ENCODE measurements around the gene DZANK1.
A peak's percentile ranks its signal among the peaks of the same experiment; 100 is the strongest.
"Not testable (repeated sequence)": the region's sequence is repeated elsewhere in the genome, so short reads cannot be mapped to it uniquely, and the experiment has no call there.

DZANK1 gene

GRCh38 chr20:18466894-18467730 is at the start of gene DZANK1, which contains the start of gene POLR3F:
TSS of gene DZANK1 (minus strand) at chr20:18467030. CDS start at chr20:18465358, 1,672 bp downstream.
TSS of gene POLR3F (plus strand) at chr20:18467390. CDS start at chr20:18467507, 117 bp downstream.
- DNase-seq (ENCODE audit: low read depth in 2 of 2) = peak; percentile 70 to 82

- no peak for DNase-seq (ENCODE audit: low read depth in 2 of 2)
These were observed 49.1 kb upstream of the DZANK1 start for GRCh38 chr20:18515973-18516372.

- no peak for DNase-seq (ENCODE audit: low read depth in 2 of 2)
These were observed 47.3 kb upstream of the DZANK1 start for GRCh38 chr20:18514127-18514526.

- no peak for DNase-seq (ENCODE audit: low read depth in 2 of 2)
These were observed 46.4 kb upstream of the DZANK1 start for GRCh38 chr20:18513208-18513607.

- DNase-seq (ENCODE audit: low read depth in 2 of 2) = no peak
These were observed 44.7 kb upstream of the DZANK1 start for GRCh38 chr20:18511571-18511970.

- peak; percentile 93 to 94 for DNase-seq (ENCODE audit: low read depth in 2 of 2)
These were observed 40.7 kb upstream of the DZANK1 start, which contains the start of gene SEC23B for GRCh38 chr20:18507218-18508191. TSS of gene SEC23B (plus strand) at chr20:18507940. CDS start at chr20:18510836, 2,896 bp downstream.

- DNase-seq (ENCODE audit: low read depth in 2 of 2) = no peak
These were observed 39.9 kb upstream of the DZANK1 start for GRCh38 chr20:18506744-18507143.

GRCh38 chr20:18504479-18505060 is 37.7 kb upstream of the DZANK1 start:
- DNase-seq (ENCODE audit: low read depth in 2 of 2) = no peak

- not testable (repeated sequence) for DNase-seq (ENCODE audit: low read depth in 2 of 2)
These were observed 34.8 kb upstream of the DZANK1 start for GRCh38 chr20:18501672-18502071.

- no peak for DNase-seq (ENCODE audit: low read depth in 2 of 2)
These were observed 30.8 kb upstream of the DZANK1 start for GRCh38 chr20:18497603-18498002.

GRCh38 chr20:18496740-18497592 is 30.1 kb upstream of the DZANK1 start, which contains the start of gene RBBP9:
TSS of gene RBBP9 (minus strand) at chr20:18497225. CDS start at chr20:18497167, 58 bp downstream.
- peak; percentile 27 to 58 for DNase-seq (ENCODE audit: low read depth in 2 of 2)

GRCh38 chr20:18496042-18496441 is 29.2 kb upstream of the DZANK1 start:
- DNase-seq (ENCODE audit: low read depth in 2 of 2) = no peak

GRCh38 chr20:18488301-18488700 is 21.5 kb upstream of the DZANK1 start:
- DNase-seq (ENCODE audit: low read depth in 2 of 2) = no peak

- DNase-seq (ENCODE audit: low read depth in 2 of 2) = no peak
These were observed 14.8 kb upstream of the DZANK1 start for GRCh38 chr20:18481596-18481995.

GRCh38 chr20:18477821-18478220 is 11.0 kb upstream of the DZANK1 start:
- DNase-seq (ENCODE audit: low read depth in 2 of 2) = no peak

GRCh38 chr20:18477218-18477617 is 10.4 kb upstream of the DZANK1 start:
- no peak for DNase-seq (ENCODE audit: low read depth in 2 of 2)

- peak in 1 of 2 donors; percentile 2 for DNase-seq (ENCODE audit: low read depth in 2 of 2)
These were observed 296 bp downstream of the DZANK1 start for GRCh38 chr20:18466574-18466893.

GRCh38 chr20:18465536-18466200 is 1.2 kb downstream of the DZANK1 start:
- no peak for DNase-seq (ENCODE audit: low read depth in 2 of 2)

- no peak for DNase-seq (ENCODE audit: low read depth in 2 of 2)
These were observed 10.2 kb downstream of the DZANK1 start for GRCh38 chr20:18456600-18456999.

- no peak for DNase-seq (ENCODE audit: low read depth in 2 of 2)
These were observed 22.9 kb downstream of the DZANK1 start for GRCh38 chr20:18443886-18444285.
